ENCODE results near the gene CEP128.

- TF ChIP-seq GATA2 (IDR thresholded peaks at IDR 0.05; ENCODE audit: low read depth, low read length), result no peak
- no peak for TF ChIP-seq GATA3 (IDR thresholded peaks at IDR 0.05; ENCODE audit: low read depth, low read length)
Observed at GRCh38 chr14:80624581-80624980, 317.0 kb downstream of the CEP128 start.

All from SH-SY5Y (cell line).